Measurements from ENCODE around the gene RASA2.

DNA sequence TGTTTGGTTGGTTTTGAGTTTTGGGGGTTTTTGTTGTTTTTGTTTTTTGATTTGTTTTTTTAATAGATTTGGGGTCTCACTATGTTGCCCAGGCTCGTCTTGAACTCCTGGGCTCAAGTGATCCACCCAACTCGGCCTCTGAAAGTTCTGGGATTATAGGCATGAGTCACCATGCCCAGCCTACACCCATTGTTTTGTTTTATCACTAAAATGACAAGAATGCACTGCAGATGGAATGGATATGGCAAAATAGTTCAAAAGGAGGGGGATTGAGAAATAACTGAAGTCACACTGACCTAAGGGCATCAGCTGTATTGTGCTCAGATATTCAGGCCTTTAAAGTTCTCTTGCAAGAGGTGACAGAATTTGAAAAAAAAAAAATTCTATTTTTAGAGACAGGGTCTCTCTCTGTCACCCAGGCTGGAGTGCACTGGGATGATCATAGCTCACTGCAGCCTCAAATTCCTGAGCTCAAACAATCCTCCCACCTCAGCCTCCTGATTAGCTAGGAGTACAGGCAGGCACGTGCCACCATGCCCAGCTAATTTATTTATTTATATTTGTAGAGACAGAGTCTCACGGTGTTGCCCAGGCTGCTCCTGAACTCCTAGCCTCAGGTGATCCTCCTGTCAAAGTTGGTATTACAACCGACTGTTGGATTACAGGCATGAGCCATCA lies 4.4 kb upstream of the RASA2 start:
- TF ChIP-seq CTCF (IDR thresholded peaks at IDR 0.05) (no peak), POLR2A (IDR thresholded peaks at IDR 0.05) (no peak)
